Neuronal stem cell (in vitro differentiated cells): ENCODE results near the gene WFIKKN1.

ENCODE experiments used
- DNase-seq: peaks from one replicate; pipeline ENCODE4 v3.0.0-alpha.2; 2013; ENCODE audit warnings: low spot score
- H2AFZ ChIP-seq: one replicate; pipeline ENCODE4 v1.6.1; 2013; ENCODE audit warnings: mild to moderate bottlenecking, low read length, inconsistent platforms
- H2AK5ac ChIP-seq: 2 replicates; pipeline ENCODE4 v1.6.1; 2013; ENCODE audit warnings: low read depth, mild to moderate bottlenecking, inconsistent platforms, low read length, moderate library complexity, mixed read lengths
- H2BK120ac ChIP-seq: 2 replicates; pipeline ENCODE4 v1.6.1; 2013; ENCODE audit warnings: low read depth, mild to moderate bottlenecking, inconsistent platforms, low read length, moderate library complexity, mixed read lengths
- H2BK12ac ChIP-seq: one replicate; pipeline ENCODE4 v1.6.1; 2013; ENCODE audit warnings: low read length, inconsistent platforms
- H2BK15ac ChIP-seq: 2 replicates; pipeline ENCODE4 v1.6.1; 2013; ENCODE audit warnings: mild to moderate bottlenecking, low read length, inconsistent platforms, mixed read lengths
- H2BK5ac ChIP-seq: one replicate; pipeline ENCODE4 v1.6.1; 2013; ENCODE audit warnings: inconsistent platforms, mild to moderate bottlenecking, low read length, moderate library complexity
- H3K14ac ChIP-seq: one replicate; pipeline ENCODE4 v1.6.1; 2013; ENCODE audit warnings: low read length, inconsistent platforms
- H3K18ac ChIP-seq: 2 replicates; pipeline ENCODE4 v1.6.1; 2013; ENCODE audit warnings: low read length, inconsistent platforms
- H3K23ac ChIP-seq: 2 replicates; pipeline ENCODE4 v1.6.1; 2013; ENCODE audit warnings: low read depth, mild to moderate bottlenecking, mixed read lengths, low read length, inconsistent platforms; ENCODE audit not compliant: poor library complexity
- H3K27ac ChIP-seq: replicated peaks from 3 replicates; pipeline ENCODE4 v1.5.1; 2013; ENCODE audit warnings: low read length, inconsistent platforms
- H3K27me3 ChIP-seq, 3 experiments: 2 replicates each; pipeline ENCODE4 v1.6.1; 2013; ENCODE audit warnings: low read length in 3 of 3, mild to moderate bottlenecking in 2 of 3, inconsistent platforms in 1 of 3, low read depth in 1 of 3, mixed read lengths in 1 of 3, moderate library complexity in 1 of 3; ENCODE audit not compliant: control insufficient read depth in 3 of 3, insufficient read depth in 3 of 3
- H3K36me3 ChIP-seq, 2 donors: replicated peaks in 1 of 2; 2 replicates each; pipeline ENCODE4 v1.6.1; 2013; ENCODE audit warnings: low read length in 2 of 2; ENCODE audit not compliant: control insufficient read depth in 2 of 2, insufficient read depth in 2 of 2
- H3K4ac ChIP-seq: 2 replicates; pipeline ENCODE4 v1.6.1; 2013; ENCODE audit warnings: inconsistent platforms, mild to moderate bottlenecking, low read length, moderate library complexity
- H3K4me1 ChIP-seq, 2 donors: 1 replicate in 1 of 2; 2 replicates in 1 of 2; pipeline ENCODE4 v1.6.1; 2013; ENCODE audit warnings: low read length in 2 of 2, low read depth in 1 of 2; ENCODE audit not compliant: control insufficient read depth in 2 of 2, insufficient read depth in 1 of 2
- H3K4me2 ChIP-seq: one replicate; pipeline ENCODE4 v1.6.1; 2013; ENCODE audit warnings: mild to moderate bottlenecking, low read length, inconsistent platforms; ENCODE audit not compliant: insufficient read depth, poor library complexity, severe bottlenecking
- H3K4me3 ChIP-seq, 2 donors: 2 replicates each; pipeline ENCODE4 v1.5.1; 2013; ENCODE audit warnings: low read length in 2 of 2, mild to moderate bottlenecking in 2 of 2, inconsistent platforms in 1 of 2, moderate library complexity in 1 of 2
- H3K79me1 ChIP-seq: one replicate; pipeline ENCODE4 v1.6.1; 2013; ENCODE audit warnings: low read depth, mild to moderate bottlenecking, inconsistent platforms, low read length, moderate library complexity
- H3K9ac ChIP-seq: one replicate; pipeline ENCODE4 v1.6.1; 2013; ENCODE audit warnings: mild to moderate bottlenecking, low read depth, low read length, inconsistent platforms; ENCODE audit not compliant: poor library complexity
- H3K9me3 ChIP-seq, 2 donors: replicated peaks in 1 of 2; 2 replicates each; pipeline versions ENCODE3 to v1.6.1; 2013; ENCODE audit warnings: low read length in 2 of 2, mild to moderate bottlenecking in 2 of 2, inconsistent platforms in 1 of 2, low read depth in 1 of 2, mixed read lengths in 1 of 2, moderate library complexity in 1 of 2; ENCODE audit not compliant: control insufficient read depth in 2 of 2, insufficient read depth in 1 of 2
- H4K8ac ChIP-seq: one replicate; pipeline ENCODE4 v1.6.1; 2013; ENCODE audit warnings: low read depth, mild to moderate bottlenecking, inconsistent platforms, low read length, moderate library complexity
- H4K91ac ChIP-seq: one replicate; pipeline ENCODE4 v1.6.1; 2013; ENCODE audit warnings: low read length, low read depth, mild to moderate bottlenecking, inconsistent platforms; ENCODE audit not compliant: poor library complexity
- WGBS, 2 donors: extraction: QIAGEN DNeasy Blood & Tissue Kit; methylation state at CpG; one replicate each; pipeline ENCODE4 v1.1.7; 2013; ENCODE audit warnings: missing lambda C conversion rate in 2 of 2, mixed read lengths in 1 of 2; ENCODE audit not compliant: insufficient read length in 2 of 2, insufficient replicate concordance in 1 of 2; ENCODE audit errors: extremely low coverage in 2 of 2; 5-methylcytosine and 5-hydroxymethylcytosine counted together

WFIKKN1 gene

GRCh38 chr16:629833-630248 lies 944 bp upstream of the WFIKKN1 start:
- Histone ChIP-seq H3K36me3 (peaks cover 15 to 55% of the 10 kb centered on the region in 2 donors), H3K18ac (peak overlapping the region; percentile 100), H2BK5ac (peak overlapping the region; percentile 99), H4K8ac (peak overlapping the region; percentile 97), H2BK120ac (peak overlapping the region; percentile 95), H3K23ac (peak overlapping the region; percentile 80), H2BK15ac (peak overlapping the region; percentile 88), H2AFZ (peak overlapping the region; percentile 81), H3K4me3 (peak overlapping the region; percentile 3 to 57), H3K4ac (peak overlapping the region; percentile 90), H3K79me1 (peaks cover 12% of the 10 kb centered on the region), H2AK5ac (peak overlapping the region; percentile 99), H4K91ac (peak overlapping the region; percentile 97), H3K4me2 (peak overlapping the region; percentile 90), H3K14ac (peak overlapping the region; percentile 84), H3K27ac (peak overlapping the region; percentile 99), H2BK12ac (peak overlapping the region; percentile 18), H3K27me3 (peaks cover 0 to 1% (median 0%) of the 10 kb centered on the region in 3 experiments), H3K9ac (peak overlapping the region; percentile 89), H3K4me1 (peaks cover 25 to 31% of the 10 kb centered on the region in 2 donors), H3K9me3 (no peaks in the 10 kb centered on the region)
- WGBS, 2 donors: no CpG with 5 or more reads among the region's 11 CpGs
- DNase-seq: peak; percentile 93

- DNase-seq: no peak
- no CpG with 5 or more reads among the region's 29 CpGs for WGBS, 2 donors
- peak overlapping the region; percentile 3 to 57 for H3K4me3 ChIP-seq
These were observed 453 bp upstream of the WFIKKN1 start for GRCh38 chr16:630249-630814.

GRCh38 chr16:631808-632358 lies 1.1 kb downstream of the WFIKKN1 start:
- Histone ChIP-seq H2BK12ac (peak overlapping the region; percentile 73), H3K4me1 (peaks cover 28 to 35% of the 10 kb centered on the region in 2 donors), H4K91ac (peak overlapping the region; percentile 53), H3K14ac (peak overlapping the region; percentile 71), H3K9me3 (no peaks in the 10 kb centered on the region), H3K4me2 (no peak overlapping the region), H3K79me1 (peaks cover 22% of the 10 kb centered on the region), H3K18ac (peak overlapping the region; percentile 93), H2BK15ac (peak overlapping the region; percentile 81), H3K27me3 (peaks cover 0 to 1% (median 0%) of the 10 kb centered on the region in 3 experiments), H2AK5ac (peak overlapping the region; percentile 94), H3K23ac (peak overlapping the region; percentile 89), H3K4ac (peak overlapping the region; percentile 84), H3K4me3 (peak overlapping the region in 1 of 2 donors; percentile 12), H2BK120ac (no peak overlapping the region), H2AFZ (no peak overlapping the region), H2BK5ac (no peak overlapping the region), H3K36me3 (peaks cover 15 to 44% of the 10 kb centered on the region in 2 donors), H3K27ac (no peak overlapping the region), H4K8ac (peak overlapping the region; percentile 96), H3K9ac (peak overlapping the region; percentile 60)
- WGBS, 2 donors: 100% methylated on average over 2 of the region's 9 CpGs; no CpG with 5 or more reads in 1 of the 2 donors
- no peak for DNase-seq

More at GRCh38 chr16:630249-630814, 453 bp upstream of the WFIKKN1 start:
- Histone ChIP-seq H4K8ac (peak overlapping the region; percentile 97), H3K27ac (peak overlapping the region; percentile 99), H3K9ac (peak overlapping the region; percentile 89), H2BK12ac (peak overlapping the region; percentile 18), H3K14ac (peak overlapping the region; percentile 84), H2AK5ac (peak overlapping the region; percentile 95), H3K23ac (peak overlapping the region; percentile 80), H2BK120ac (peak overlapping the region; percentile 95), H4K91ac (peak overlapping the region; percentile 97), H2AFZ (peak overlapping the region; percentile 31), H3K18ac (peak overlapping the region; percentile 100), H3K4me2 (peak overlapping the region; percentile 90), H3K4ac (peak overlapping the region; percentile 90), H3K27me3 (peaks cover 0 to 1% (median 0%) of the 10 kb centered on the region in 3 experiments), H3K79me1 (peaks cover 17% of the 10 kb centered on the region), H2BK5ac (peak overlapping the region; percentile 99), H3K9me3 (no peaks in the 10 kb centered on the region), H3K4me1 (peaks cover 25 to 32% of the 10 kb centered on the region in 2 donors), H3K36me3 (peaks cover 15 to 56% of the 10 kb centered on the region in 2 donors), H2BK15ac (peak overlapping the region; percentile 87)
